HCT116 (cell line): ENCODE data around the gene MAML1. TPM values are rescaled to one million over a fixed set of nuclear protein-coding genes. Genes with fewer than 3 reads are reported as not detected.

ENCODE experiments used
- ATAC-seq: fragments of 200-7000 bp; cut with Tn5 transposase; 2 replicates; pipeline ENCODE4 v1.9.1; 2020; ENCODE audit warnings: mild to moderate bottlenecking, moderate library complexity
- BruUV-seq: library from RNA; stranded (reverse); fragments of 400-500 nt; replicated peaks from 2 replicates; lab custom pipeline; 2021; lab: Mats Ljungman, UMichigan
- CTCF ChIA-PET: fragments of 300-600 bp; sonication (Branson Sonifier 250); formaldehyde crosslinking; loops from one replicate; lab custom pipeline; 2021; ENCODE audit warnings: antibody characterized with exemption; lab: Charles Lee
- POLR2A ChIA-PET: fragments of 300-600, 350-600 bp; sonication (Branson Sonifier 250); formaldehyde crosslinking; loops from one replicate; lab custom pipeline; 2021; ENCODE audit warnings: antibody characterized with exemption; lab: Charles Lee
- RAD21 ChIA-PET, 2 experiments: fragments of 300-600 bp; sonication (Branson Sonifier 250); formaldehyde crosslinking; loops; one replicate each; lab custom pipeline; 2023; ENCODE audit warnings: low total read pairs in 2 of 2; ENCODE audit not compliant: uncharacterized antibody in 2 of 2, unreplicated experiment in 2 of 2, low non-redundant PET in 1 of 2; lab: Charles Lee
- DNase-seq: peaks from one replicate; pipeline ENCODE4 v3.0.0-alpha.2; 2010; ENCODE audit warnings: low read depth, low spot score
- H2AFZ ChIP-seq: fragments of 200-600 bp; shearing (Covaris generic), sonication (generic); 2 replicates; pipeline ENCODE4 v1.6.1; 2017; ENCODE audit warnings: low read depth, mixed run types, mixed read lengths, antibody characterized with exemption, low read length; ENCODE audit not compliant: poor library complexity, severe bottlenecking
- H3K27ac ChIP-seq: 2 replicates; pipeline ENCODE4 v1.5.1; 2012; ENCODE audit warnings: low read depth, low read length
- H3K27me3 ChIP-seq: fragments of 200-600 bp; sonication (generic); 2 replicates; pipeline ENCODE4 v1.6.1; 2016; ENCODE audit warnings: mixed run types, low read length, mixed read lengths; ENCODE audit not compliant: insufficient read depth
- H3K36me3 ChIP-seq, 2 experiments: fragments of 200-500 bp in 1 of 2; fragments of 200-600 bp in 1 of 2; sonication (Bioruptor generic) in 1 of 2; sonication (generic) in 1 of 2; 2 replicates each; pipeline versions ENCODE4 v1.5.1 to v1.6.1; 2014 to 2016; ENCODE audit warnings: low read length in 2 of 2, inconsistent platforms in 1 of 2, mixed read lengths in 1 of 2, mixed run types in 1 of 2; ENCODE audit not compliant: insufficient read depth in 2 of 2, control insufficient read depth in 1 of 2
- H3K4me1 ChIP-seq, 2 experiments: fragments of 200-600 bp in 1 of 2; sonication (generic) in 1 of 2; 2 replicates each; pipeline versions ENCODE4 v1.5.1 to v1.6.1; 2012 to 2017; ENCODE audit warnings: low read length in 2 of 2, inconsistent platforms in 1 of 2, mild to moderate bottlenecking in 1 of 2, mixed read lengths in 1 of 2, mixed run types in 1 of 2, moderate library complexity in 1 of 2; ENCODE audit not compliant: insufficient read depth in 2 of 2, control insufficient read depth in 1 of 2
- H3K4me2 ChIP-seq: fragments of 200-600 bp; sonication (generic); 2 replicates; pipeline ENCODE4 v1.6.1; 2017; ENCODE audit warnings: mixed run types, low read length, mixed read lengths
- H3K4me3 ChIP-seq, 2 experiments: fragments of 200-600 bp in 1 of 2; sonication (generic) in 1 of 2; replicated peaks in 1 of 2; 2 replicates each; pipeline ENCODE4 v1.5.1; 2011 to 2016; ENCODE audit warnings: low read length in 2 of 2, control low read depth in 1 of 2, low read depth in 1 of 2, mild to moderate bottlenecking in 1 of 2, mixed read lengths in 1 of 2, mixed run types in 1 of 2
- H3K79me2 ChIP-seq: fragments of 200-600 bp; sonication (generic); 2 replicates; pipeline ENCODE4 v1.6.1; 2017; ENCODE audit warnings: mild to moderate bottlenecking, mixed run types, low read length, moderate library complexity, mixed read lengths; ENCODE audit not compliant: insufficient read depth
- H3K9ac ChIP-seq: fragments of 200-600 bp; sonication (generic); 2 replicates; pipeline ENCODE4 v1.6.1; 2016; ENCODE audit warnings: low read length, mixed read lengths
- H3K9me2 ChIP-seq: fragments of 200-600 bp; sonication (generic), shearing (Covaris generic); 2 replicates; pipeline ENCODE4 v1.6.1; 2017; ENCODE audit warnings: mixed run types, mild to moderate bottlenecking, moderate library complexity; ENCODE audit not compliant: insufficient read depth
- H3K9me3 ChIP-seq, 2 experiments: fragments of 200-500 bp in 1 of 2; fragments of 200-600 bp in 1 of 2; sonication (Bioruptor generic) in 1 of 2; sonication (generic) in 1 of 2; 2 replicates each; pipeline ENCODE4 v1.6.1; 2014 to 2017; ENCODE audit warnings: low read length in 2 of 2, mixed read lengths in 2 of 2, inconsistent platforms in 1 of 2, low read depth in 1 of 2, mild to moderate bottlenecking in 1 of 2, mixed run types in 1 of 2, moderate library complexity in 1 of 2; ENCODE audit not compliant: control insufficient read depth in 1 of 2, insufficient read depth in 1 of 2
- H4K20me1 ChIP-seq: fragments of 200-600 bp; sonication (generic), shearing (Covaris generic); 2 replicates; pipeline ENCODE4 v1.6.1; 2017; ENCODE audit warnings: mixed run types, mild to moderate bottlenecking, moderate library complexity; ENCODE audit not compliant: insufficient read depth
- CEBPB ChIP-seq: IDR thresholded peaks from 2 replicates; pipeline ENCODE4 v1.6.1; 2012; ENCODE audit warnings: low read depth
- EGR1 ChIP-seq: IDR thresholded peaks from 2 replicates; pipeline ENCODE4 v1.6.1; 2012; ENCODE audit warnings: low read depth
- EZH2 ChIP-seq: fragments of 200-600 bp; sonication (generic); IDR thresholded peaks from 2 replicates; pipeline ENCODE4 v1.6.1; 2017; ENCODE audit warnings: antibody characterized with exemption, mixed run types
- EZH2phosphoT487 ChIP-seq: fragments of 200-600 bp; IDR thresholded peaks from 2 replicates; pipeline ENCODE4 v1.6.1; 2018; ENCODE audit warnings: antibody characterized with exemption, borderline replicate concordance
- FOSL1 ChIP-seq: IDR thresholded peaks from 2 replicates; pipeline ENCODE4 v1.6.1; 2012; ENCODE audit warnings: low read depth
- POLR2A ChIP-seq: IDR thresholded peaks from 2 replicates; pipeline ENCODE4 v1.7.0; 2011; ENCODE audit warnings: borderline replicate concordance; ENCODE audit not compliant: insufficient read depth, insufficient read length; ENCODE audit errors: extremely low read depth
- POLR2AphosphoS5 ChIP-seq: IDR thresholded peaks from 2 replicates; pipeline ENCODE4 v1.6.1; 2011; ENCODE audit warnings: mild to moderate bottlenecking, low read depth, low read length, moderate library complexity
- SIN3A ChIP-seq: IDR thresholded peaks from 2 replicates; pipeline ENCODE4 v1.6.1; 2012; ENCODE audit warnings: low read depth
- SP1 ChIP-seq: IDR thresholded peaks from 2 replicates; pipeline ENCODE4 v1.6.1; 2012; ENCODE audit warnings: low read depth
- TCF7L2 ChIP-seq: IDR thresholded peaks from 2 replicates; pipeline ENCODE4 v1.7.0; 2011; ENCODE audit warnings: borderline replicate concordance, inconsistent platforms; ENCODE audit not compliant: insufficient read depth, insufficient read length; ENCODE audit errors: extremely low read depth
- YY1 ChIP-seq: IDR thresholded peaks from 2 replicates; pipeline ENCODE4 v1.6.1; 2011; ENCODE audit warnings: low read length, low read depth, moderate library complexity, mild to moderate bottlenecking; ENCODE audit not compliant: insufficient replicate concordance; ENCODE audit errors: extremely low read depth
- ZFX ChIP-seq: fragments of 450-650 bp; IDR thresholded peaks from 2 replicates; pipeline ENCODE4 v1.6.1; 2017
- ZNF274 ChIP-seq: fragments of 200-500 bp; sonication (Bioruptor generic); IDR thresholded peaks from 2 replicates; pipeline ENCODE4 v1.6.1; 2014; ENCODE audit warnings: mild to moderate bottlenecking, low read depth, low read length, inconsistent platforms
- intact Hi-C: fragments of 100-400 bp; cut with micrococcal nuclease; formaldehyde crosslinking; loops from 2 replicates; pipeline ENCODE4 v1.10.0; 2022
- total RNA-seq: library from RNA; stranded (reverse); gene quantifications from one replicate; pipeline ENCODE4 v1.2.1, GENCODE V29; 2021; ENCODE audit not compliant: unreplicated experiment
- TF ChIP-seq, protein P1 (sequence below), 3 experiments: fragments of 200-600 bp in 1 of 3; sonication (generic) in 1 of 3; IDR thresholded peaks in 2 of 3; conservative IDR thresholded peaks in 1 of 3; 2 replicates each; pipeline ENCODE4 v1.5.1; 2012 to 2017; ENCODE audit warnings: low read depth in 2 of 3, low read length in 2 of 3, antibody characterized with exemption in 1 of 3, borderline replicate concordance in 1 of 3, control low read depth in 1 of 3, mild to moderate bottlenecking in 1 of 3, mixed read lengths in 1 of 3, mixed run types in 1 of 3, moderate library complexity in 1 of 3; ENCODE audit not compliant: insufficient read depth in 1 of 3
- TF ChIP-seq, protein P2 (sequence below): IDR thresholded peaks from 2 replicates; pipeline ENCODE4 v1.6.1; 2012
- TF ChIP-seq, protein P3 (sequence below): IDR thresholded peaks from 2 replicates; pipeline ENCODE4 v1.6.1; 2012
- TF ChIP-seq, protein P4 (sequence below): IDR thresholded peaks from 2 replicates; pipeline ENCODE4 v1.6.1; 2011; ENCODE audit warnings: mild to moderate bottlenecking, low read length, moderate library complexity; ENCODE audit not compliant: insufficient replicate concordance; ENCODE audit errors: extremely low read depth
- TF ChIP-seq, protein P5 (sequence below): IDR thresholded peaks from 2 replicates; pipeline ENCODE4 v1.6.1; 2012; ENCODE audit warnings: low read depth

Gene MAML1
- total RNA-seq, 1 experiment from 2014 or later = 29.5 TPM

DNA sequence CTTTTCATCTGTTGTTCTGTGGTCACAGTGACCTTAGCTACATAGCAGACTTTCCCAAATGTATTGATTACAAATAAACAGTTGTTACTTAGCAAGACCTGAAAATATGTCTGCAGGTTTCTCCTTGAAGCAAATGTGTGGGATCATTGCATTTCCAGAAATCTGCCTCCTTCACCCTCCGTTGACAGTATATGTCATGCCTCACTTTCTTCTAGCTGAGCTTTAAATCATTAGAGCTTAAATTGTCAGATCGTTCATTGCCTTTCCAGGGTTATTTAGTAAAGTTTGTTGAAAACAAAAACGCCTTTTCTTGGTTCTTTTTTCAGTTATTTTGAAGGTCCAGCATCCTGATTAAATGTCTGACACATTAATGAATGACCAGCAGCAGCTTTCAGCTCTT is 2.3 kb upstream of the MAML1 start:
- Histone ChIP-seq H2AFZ (no peak overlapping the region), H4K20me1 (no peaks in the 10 kb centered on the region), H3K9me2 (no peaks in the 10 kb centered on the region), H3K27me3 (no peaks in the 10 kb centered on the region), H3K9me3 (no peaks in the 10 kb centered on the region), H3K27ac (peak overlapping the region; percentile 57; the same call in 1 of the 2 replicates), H3K4me2 (peak overlapping the region; percentile 83; the same call in 1 of the 2 replicates), H3K4me3 (no peak overlapping the region), H3K4me1 (peaks cover 5 to 30% of the 10 kb centered on the region in 2 experiments), H3K36me3 (peaks cover 30 to 43% of the 10 kb centered on the region in 2 experiments; a peak in 3 of 4 replicates), H3K79me2 (peaks cover 38% of the 10 kb centered on the region), H3K9ac (no peak overlapping the region)
- POLR2A ChIA-PET = no interaction called here
- DNase-seq = no peak
- intact Hi-C loops = no loop called here
- TF ChIP-seq POLR2AphosphoS5 (no peak), TCF7L2 (no peak), YY1 (no peak), EZH2phosphoT487 (no peak), EZH2 (no peak), EGR1 (no peak), FOSL1 (no peak), ZNF274 (no peak), ZFX (no peak), CEBPB (no peak), SIN3A (no peak), POLR2A (no peak), SP1 (no peak)
- TF ChIP-seq, protein P1, sequence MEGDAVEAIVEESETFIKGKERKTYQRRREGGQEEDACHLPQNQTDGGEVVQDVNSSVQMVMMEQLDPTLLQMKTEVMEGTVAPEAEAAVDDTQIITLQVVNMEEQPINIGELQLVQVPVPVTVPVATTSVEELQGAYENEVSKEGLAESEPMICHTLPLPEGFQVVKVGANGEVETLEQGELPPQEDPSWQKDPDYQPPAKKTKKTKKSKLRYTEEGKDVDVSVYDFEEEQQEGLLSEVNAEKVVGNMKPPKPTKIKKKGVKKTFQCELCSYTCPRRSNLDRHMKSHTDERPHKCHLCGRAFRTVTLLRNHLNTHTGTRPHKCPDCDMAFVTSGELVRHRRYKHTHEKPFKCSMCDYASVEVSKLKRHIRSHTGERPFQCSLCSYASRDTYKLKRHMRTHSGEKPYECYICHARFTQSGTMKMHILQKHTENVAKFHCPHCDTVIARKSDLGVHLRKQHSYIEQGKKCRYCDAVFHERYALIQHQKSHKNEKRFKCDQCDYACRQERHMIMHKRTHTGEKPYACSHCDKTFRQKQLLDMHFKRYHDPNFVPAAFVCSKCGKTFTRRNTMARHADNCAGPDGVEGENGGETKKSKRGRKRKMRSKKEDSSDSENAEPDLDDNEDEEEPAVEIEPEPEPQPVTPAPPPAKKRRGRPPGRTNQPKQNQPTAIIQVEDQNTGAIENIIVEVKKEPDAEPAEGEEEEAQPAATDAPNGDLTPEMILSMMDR (IDR thresholded peaks at IDR 0.05 in 2 of 3, conservative IDR thresholded peaks at IDR 0.05 in 1 of 3; ENCODE audit: borderline replicate concordance in 1 of 3, insufficient read depth in 1 of 3, low read depth in 2 of 3, low read length in 2 of 3) = no peak
- TF ChIP-seq, protein P2, sequence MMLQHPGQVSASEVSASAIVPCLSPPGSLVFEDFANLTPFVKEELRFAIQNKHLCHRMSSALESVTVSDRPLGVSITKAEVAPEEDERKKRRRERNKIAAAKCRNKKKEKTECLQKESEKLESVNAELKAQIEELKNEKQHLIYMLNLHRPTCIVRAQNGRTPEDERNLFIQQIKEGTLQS = no peak
- TF ChIP-seq, protein P3, sequence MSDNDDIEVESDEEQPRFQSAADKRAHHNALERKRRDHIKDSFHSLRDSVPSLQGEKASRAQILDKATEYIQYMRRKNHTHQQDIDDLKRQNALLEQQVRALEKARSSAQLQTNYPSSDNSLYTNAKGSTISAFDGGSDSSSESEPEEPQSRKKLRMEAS = no peak
- TF ChIP-seq, protein P4, sequence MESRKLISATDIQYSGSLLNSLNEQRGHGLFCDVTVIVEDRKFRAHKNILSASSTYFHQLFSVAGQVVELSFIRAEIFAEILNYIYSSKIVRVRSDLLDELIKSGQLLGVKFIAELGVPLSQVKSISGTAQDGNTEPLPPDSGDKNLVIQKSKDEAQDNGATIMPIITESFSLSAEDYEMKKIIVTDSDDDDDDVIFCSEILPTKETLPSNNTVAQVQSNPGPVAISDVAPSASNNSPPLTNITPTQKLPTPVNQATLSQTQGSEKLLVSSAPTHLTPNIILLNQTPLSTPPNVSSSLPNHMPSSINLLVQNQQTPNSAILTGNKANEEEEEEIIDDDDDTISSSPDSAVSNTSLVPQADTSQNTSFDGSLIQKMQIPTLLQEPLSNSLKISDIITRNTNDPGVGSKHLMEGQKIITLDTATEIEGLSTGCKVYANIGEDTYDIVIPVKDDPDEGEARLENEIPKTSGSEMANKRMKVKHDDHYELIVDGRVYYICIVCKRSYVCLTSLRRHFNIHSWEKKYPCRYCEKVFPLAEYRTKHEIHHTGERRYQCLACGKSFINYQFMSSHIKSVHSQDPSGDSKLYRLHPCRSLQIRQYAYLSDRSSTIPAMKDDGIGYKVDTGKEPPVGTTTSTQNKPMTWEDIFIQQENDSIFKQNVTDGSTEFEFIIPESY = no peak
- TF ChIP-seq, protein P5, sequence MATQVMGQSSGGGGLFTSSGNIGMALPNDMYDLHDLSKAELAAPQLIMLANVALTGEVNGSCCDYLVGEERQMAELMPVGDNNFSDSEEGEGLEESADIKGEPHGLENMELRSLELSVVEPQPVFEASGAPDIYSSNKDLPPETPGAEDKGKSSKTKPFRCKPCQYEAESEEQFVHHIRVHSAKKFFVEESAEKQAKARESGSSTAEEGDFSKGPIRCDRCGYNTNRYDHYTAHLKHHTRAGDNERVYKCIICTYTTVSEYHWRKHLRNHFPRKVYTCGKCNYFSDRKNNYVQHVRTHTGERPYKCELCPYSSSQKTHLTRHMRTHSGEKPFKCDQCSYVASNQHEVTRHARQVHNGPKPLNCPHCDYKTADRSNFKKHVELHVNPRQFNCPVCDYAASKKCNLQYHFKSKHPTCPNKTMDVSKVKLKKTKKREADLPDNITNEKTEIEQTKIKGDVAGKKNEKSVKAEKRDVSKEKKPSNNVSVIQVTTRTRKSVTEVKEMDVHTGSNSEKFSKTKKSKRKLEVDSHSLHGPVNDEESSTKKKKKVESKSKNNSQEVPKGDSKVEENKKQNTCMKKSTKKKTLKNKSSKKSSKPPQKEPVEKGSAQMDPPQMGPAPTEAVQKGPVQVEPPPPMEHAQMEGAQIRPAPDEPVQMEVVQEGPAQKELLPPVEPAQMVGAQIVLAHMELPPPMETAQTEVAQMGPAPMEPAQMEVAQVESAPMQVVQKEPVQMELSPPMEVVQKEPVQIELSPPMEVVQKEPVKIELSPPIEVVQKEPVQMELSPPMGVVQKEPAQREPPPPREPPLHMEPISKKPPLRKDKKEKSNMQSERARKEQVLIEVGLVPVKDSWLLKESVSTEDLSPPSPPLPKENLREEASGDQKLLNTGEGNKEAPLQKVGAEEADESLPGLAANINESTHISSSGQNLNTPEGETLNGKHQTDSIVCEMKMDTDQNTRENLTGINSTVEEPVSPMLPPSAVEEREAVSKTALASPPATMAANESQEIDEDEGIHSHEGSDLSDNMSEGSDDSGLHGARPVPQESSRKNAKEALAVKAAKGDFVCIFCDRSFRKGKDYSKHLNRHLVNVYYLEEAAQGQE = no peak
- RAD21 ChIA-PET = no interaction called here
- CTCF ChIA-PET = no interaction called here
- ATAC-seq = no peak
- BruUV-seq = no TSS peak
